HG02571 (cell line): Measurements from ENCODE around the gene DAGLA.
"Not testable (repeated sequence)": the region's sequence is repeated elsewhere in the genome, so short reads cannot be mapped to it uniquely, and the experiment has no call there.

Source experiments
- ATAC-seq: cut with Tn5 transposase; IDR thresholded peaks from one replicate; pipeline ENCODE4 v1.9.1; 2021; ENCODE audit warnings: mild to moderate bottlenecking, moderate library complexity; ENCODE audit not compliant: unreplicated experiment

DAGLA gene

GRCh38 chr11:61666684-61667297 is 13.4 kb upstream of the DAGLA start:
- ATAC-seq = no peak

- no peak for ATAC-seq
Observed at GRCh38 chr11:61667684-61668305, 12.4 kb upstream of the DAGLA start.

DNA sequence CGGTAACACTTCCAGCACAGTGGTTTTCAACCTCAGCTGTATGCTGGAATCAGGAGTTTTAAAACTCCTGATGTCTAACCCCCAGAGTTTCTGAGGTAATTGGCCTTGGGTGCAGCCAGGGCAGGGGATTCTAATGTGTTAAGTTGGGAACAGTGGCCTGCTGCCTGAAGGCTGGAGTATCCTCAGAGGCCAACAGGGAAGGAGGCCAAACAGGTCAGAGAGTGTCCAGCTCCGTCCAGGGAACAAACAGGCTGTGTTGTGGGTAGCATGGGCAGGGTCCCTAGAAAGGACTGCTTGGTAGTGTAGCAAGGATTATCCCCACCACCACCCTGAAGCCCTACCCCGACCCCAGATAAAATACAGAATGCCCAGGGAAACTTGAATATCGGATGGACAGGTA is 10.8 kb upstream of the DAGLA start:
- ATAC-seq = no peak

GRCh38 chr11:61670626-61671025 is 9.6 kb upstream of the DAGLA start:
- ATAC-seq = no peak

DNA sequence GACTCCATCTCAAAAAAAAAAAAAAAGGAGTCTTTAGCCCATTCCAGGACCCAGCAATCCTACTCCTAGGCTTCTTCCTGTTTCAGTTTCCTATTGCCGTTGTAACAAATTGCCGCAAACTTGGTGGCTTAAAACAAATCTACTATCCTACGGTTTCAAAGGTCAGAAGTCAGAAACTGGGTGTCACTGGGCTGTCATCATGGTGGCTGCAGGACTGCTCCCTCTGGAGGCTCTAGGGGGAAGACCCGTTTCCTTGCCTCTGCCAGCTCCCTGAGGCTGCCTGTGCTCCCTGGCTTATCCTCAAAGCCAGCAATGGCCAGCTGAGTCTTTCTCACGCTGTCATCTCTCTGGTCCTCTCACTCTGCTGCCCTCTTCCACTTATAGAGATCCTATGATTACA is 8.7 kb upstream of the DAGLA start:
- ATAC-seq = no peak

- ATAC-seq = not testable (repeated sequence)
Observed at GRCh38 chr11:61673946-61674467, 6.2 kb upstream of the DAGLA start.

- ATAC-seq = no peak
Observed at GRCh38 chr11:61675826-61676225, 4.4 kb upstream of the DAGLA start.

GRCh38 chr11:61679296-61679695 is 895 bp upstream of the DAGLA start:
- no peak for ATAC-seq

DNA sequence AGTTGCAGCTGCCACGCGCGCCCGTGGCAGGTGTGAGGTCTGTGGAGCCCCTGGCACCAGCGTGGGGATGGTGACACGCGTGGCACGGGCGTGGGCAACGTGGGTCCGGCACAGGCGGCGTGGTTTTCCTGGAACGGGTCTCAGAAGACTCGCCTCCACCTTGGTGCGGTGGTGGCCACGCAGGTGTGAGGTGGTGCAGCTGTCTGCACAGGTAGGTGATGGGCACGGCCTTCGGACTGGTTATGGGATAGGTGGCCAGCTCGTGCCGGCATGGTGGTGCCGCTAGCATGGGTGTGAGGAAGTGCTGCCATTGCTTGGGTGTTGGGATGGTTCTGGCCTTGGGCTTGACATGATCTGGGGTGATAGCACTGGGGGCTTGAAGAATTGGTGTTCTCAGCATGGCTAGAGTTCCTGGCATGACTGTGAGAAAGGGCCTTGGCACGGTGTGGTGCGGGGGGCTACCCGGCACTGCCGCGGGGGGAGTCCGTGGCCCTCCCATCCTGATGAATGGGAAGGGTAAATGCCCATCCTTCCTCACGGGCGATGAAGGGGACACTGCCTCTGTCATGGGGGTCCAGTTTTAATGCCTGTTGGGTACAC is 531 bp downstream of the DAGLA start:
- ATAC-seq = no peak

DNA sequence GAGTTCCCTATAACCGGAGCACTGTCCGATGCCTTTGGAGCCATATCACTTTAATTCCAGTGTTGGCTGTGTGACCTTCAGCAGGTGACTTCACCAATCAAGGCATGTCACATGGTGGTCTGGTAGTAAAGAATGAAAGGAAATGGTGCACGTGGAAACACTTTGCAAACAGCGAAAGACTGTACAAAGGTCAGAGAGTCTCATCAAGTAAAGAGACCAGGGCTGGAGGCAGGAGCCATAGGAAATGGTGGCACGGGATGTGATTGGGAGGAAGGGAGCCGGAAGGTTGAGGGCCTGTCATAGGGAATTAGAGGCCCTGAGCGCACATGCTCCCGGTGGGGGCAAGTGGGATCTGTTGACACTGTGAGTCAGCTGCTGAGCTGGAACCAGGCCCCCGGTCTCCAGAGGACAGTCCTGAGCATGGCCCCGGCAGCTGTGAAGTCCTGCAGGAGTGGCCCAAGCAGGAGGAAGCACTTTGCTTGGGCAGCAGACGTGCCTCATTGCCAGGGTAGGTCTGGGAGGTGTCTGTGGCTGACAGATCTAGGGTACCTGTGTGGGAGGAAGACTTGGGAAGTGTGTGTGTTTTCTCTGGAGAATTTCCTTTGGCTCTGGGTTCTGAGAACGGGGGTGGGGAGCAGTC is 2.0 kb downstream of the DAGLA start:
- ATAC-seq = no peak

DNA sequence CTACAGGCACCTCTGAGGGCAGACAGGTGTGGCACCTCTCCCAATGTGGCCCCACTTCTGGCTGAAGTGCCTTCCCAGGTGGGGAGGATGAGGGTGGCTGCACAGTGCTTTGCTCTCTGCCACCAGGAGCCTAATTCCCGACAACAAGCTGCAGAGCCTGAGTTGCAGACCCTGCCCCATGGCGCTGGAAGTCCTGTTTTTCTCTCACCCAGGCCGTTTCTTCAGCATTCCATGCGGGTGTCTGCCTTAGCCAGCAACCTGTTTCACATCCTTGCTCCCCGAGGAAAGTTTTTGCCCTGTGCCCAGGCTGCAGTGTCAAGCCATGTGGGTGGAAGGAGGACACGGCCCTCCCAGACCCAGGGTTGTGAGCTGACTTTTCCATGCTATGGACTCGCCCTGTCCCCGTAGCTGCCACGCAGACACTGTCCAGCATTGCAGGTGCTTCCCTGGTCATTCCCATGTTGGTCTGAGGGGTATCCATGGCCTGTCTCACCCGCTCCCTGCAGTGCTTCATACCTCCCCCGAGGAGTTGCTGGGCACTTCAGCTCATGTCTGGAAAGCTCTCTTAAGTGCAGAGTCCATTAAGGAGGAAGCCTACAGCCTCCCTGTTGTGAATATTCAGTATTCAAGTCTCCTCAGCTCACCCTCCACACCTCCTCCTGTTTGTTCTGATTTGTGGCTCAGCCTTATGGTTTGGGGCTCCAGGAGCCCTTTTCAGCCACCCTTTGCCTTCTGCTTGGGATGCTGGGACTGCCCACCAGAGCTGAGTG is 2.9 kb downstream of the DAGLA start:
- ATAC-seq = no peak

DNA sequence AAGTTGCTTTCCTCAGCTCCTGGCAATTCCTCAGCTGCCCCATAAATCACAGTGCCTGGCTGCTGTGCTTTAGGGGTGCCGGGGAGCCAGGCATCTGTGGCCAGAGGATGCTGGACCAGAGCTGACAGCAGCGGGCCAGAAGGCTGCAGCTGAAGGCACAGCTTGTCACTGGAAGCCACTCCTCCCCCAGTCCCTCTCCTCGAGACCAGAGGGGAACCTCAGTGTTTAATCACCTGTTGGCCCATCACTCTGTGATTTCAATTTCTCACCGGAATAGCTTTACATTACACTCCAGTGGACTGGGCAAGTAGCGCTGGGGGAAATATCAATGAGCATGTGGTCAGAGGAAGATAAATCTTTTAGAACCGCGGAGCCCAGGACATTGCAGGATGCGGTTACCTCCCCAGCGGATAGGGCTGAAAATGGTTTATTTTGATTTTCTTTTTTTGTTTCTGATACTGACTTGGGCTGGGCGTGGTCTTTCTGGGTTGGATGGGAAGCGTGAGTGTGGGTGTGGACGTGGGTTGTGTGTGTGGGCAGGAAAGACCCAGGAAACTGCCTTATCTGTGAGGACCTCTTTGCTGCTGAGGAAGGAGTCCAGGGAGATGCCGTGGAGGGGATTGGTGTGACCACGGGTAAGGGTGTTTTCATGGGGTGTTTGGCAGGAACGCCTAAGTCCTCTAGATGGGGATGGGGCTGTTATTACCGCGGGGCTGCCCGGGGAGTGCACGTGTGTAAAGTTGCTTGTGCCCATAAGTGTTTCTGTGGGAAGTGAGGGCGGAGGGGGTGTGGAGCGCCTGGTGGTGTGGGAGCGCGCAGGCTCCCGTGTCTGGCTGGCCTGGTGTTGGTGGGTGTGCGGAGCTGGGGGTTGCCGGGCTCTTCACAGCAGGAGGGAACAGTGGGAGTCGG is 4.0 kb downstream of the DAGLA start:
- ATAC-seq = no peak

GRCh38 chr11:61684870-61685616 is 4.9 kb downstream of the DAGLA start:
- no peak for ATAC-seq

DNA sequence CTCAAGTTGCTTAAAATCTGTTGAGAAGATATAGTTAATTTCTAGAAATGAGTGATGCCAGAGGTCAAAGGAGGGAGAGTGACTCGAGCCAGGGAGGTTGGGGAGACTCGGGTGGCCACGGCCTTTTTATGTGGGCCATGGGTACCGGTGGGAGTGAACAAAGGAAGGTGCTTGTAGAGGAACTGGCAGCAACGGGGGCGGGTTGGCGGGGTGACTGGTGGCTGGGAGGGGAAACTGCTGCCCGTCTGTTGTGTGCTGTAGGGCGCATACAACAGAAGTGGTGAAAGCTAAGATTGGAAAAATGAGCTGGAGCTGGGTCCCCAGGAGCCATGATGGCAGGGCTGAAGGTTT is 5.4 kb downstream of the DAGLA start:
- ATAC-seq = no peak

- ATAC-seq = no peak
Observed at GRCh38 chr11:61686066-61686465, 5.9 kb downstream of the DAGLA start.

- ATAC-seq = no peak
Observed at GRCh38 chr11:61686469-61686868, 6.3 kb downstream of the DAGLA start.

GRCh38 chr11:61687420-61687819 is 7.2 kb downstream of the DAGLA start:
- ATAC-seq = no peak

DNA sequence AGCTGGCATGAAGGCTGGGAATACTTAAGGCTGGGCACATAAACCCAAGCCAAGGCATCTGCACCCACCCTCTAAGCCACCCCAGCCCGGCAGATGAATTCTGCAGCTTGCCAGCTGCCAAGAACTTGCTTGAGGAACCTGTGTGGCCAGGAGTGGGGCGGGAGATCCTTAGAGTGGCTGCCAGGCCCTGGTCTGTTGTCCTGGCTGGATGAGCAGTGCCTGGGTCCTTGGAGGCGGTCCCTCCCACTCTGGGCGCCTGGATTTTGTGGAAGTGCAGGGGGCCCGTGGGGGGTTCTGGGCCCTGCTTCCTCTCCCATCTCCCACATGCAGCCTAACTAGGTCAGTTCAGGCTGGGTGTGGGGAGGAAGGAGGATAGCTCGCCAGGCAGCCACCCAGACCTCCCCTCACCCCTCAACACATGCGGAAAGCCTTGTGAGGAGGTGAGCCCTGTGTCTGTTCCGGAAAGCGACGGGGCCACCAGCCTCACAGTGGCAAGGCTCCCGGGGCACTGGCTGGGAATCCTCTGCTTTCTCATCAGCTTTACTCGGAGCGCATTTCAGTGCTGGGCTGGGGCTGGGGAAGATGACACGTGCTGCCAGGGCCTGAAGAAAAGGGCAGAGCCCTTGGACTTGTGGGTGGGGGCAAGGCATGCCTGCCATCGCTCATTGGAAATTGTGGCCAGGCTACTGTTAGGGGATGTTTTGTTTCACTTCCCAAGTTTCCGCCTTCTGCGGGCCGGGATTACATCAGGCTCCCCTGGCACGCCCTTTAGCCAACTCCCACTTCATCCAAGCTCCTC is 8.4 kb downstream of the DAGLA start:
- no peak for ATAC-seq

- ATAC-seq = no peak
Observed at GRCh38 chr11:61689164-61689496, 8.9 kb downstream of the DAGLA start.
